ENCODE data around the gene SCRN2.
A peak's percentile ranks its signal among the peaks of the same experiment; 100 is the strongest.

The SCRN2 gene

GRCh38 chr17:47846716-47847340 lies 5.8 kb upstream of the SCRN2 start:
- DNase-seq (ENCODE audit: low read depth): no peak

- no peak for DNase-seq (ENCODE audit: low read depth)
These were observed 4.6 kb upstream of the SCRN2 start for GRCh38 chr17:47845716-47846075.

- no peak for DNase-seq (ENCODE audit: low read depth)
These were observed 4.0 kb upstream of the SCRN2 start for GRCh38 chr17:47844814-47845715.

GRCh38 chr17:47844227-47844626 lies 3.2 kb upstream of the SCRN2 start:
- DNase-seq (ENCODE audit: low read depth): no peak

- DNase-seq (ENCODE audit: low read depth): no peak
These were observed 2.3 kb upstream of the SCRN2 start for GRCh38 chr17:47843391-47843730.

GRCh38 chr17:47841488-47842291 lies 617 bp upstream of the SCRN2 start:
- no peak for DNase-seq (ENCODE audit: low read depth)

GRCh38 chr17:47840001-47840741 lies 902 bp downstream of the SCRN2 start:
- no peak for DNase-seq (ENCODE audit: low read depth)

GRCh38 chr17:47839071-47839470 lies 2.0 kb downstream of the SCRN2 start:
- no peak for DNase-seq (ENCODE audit: low read depth)

- DNase-seq (ENCODE audit: low read depth): no peak
These were observed 2.4 kb downstream of the SCRN2 start for GRCh38 chr17:47838636-47839035.

GRCh38 chr17:47837401-47838039 lies 3.6 kb downstream of the SCRN2 start:
- no peak for DNase-seq (ENCODE audit: low read depth)

GRCh38 chr17:47836601-47837000 lies 4.5 kb downstream of the SCRN2 start:
- no peak for DNase-seq (ENCODE audit: low read depth)

GRCh38 chr17:47834756-47835155 lies 6.3 kb downstream of the SCRN2 start:
- DNase-seq (ENCODE audit: low read depth): no peak

- no peak for DNase-seq (ENCODE audit: low read depth)
These were observed 9.1 kb downstream of the SCRN2 start for GRCh38 chr17:47831934-47832327.

- peak; percentile 91 for DNase-seq (ENCODE audit: low read depth)
These were observed 9.8 kb downstream of the SCRN2 start, which contains the start of the genes LRRC46 and MRPL10 for GRCh38 chr17:47831003-47831933. LRRC46 (plus strand) TSS chr17:47831670; CDS start chr17:47831990, 320 bp downstream. MRPL10 (minus strand) TSS chr17:47831541; CDS start chr17:47831511, 30 bp downstream.

- no peak for DNase-seq (ENCODE audit: low read depth)
These were observed 10.6 kb downstream of the SCRN2 start for GRCh38 chr17:47830396-47831002.

- no peak for DNase-seq (ENCODE audit: low read depth)
These were observed 11.2 kb downstream of the SCRN2 start for GRCh38 chr17:47829870-47830269.

GRCh38 chr17:47823519-47823918 lies 17.6 kb downstream of the SCRN2 start:
- DNase-seq (ENCODE audit: low read depth): no peak

GRCh38 chr17:47822785-47823184 lies 18.3 kb downstream of the SCRN2 start:
- DNase-seq (ENCODE audit: low read depth): no peak

GRCh38 chr17:47821424-47822391 lies 19.4 kb downstream of the SCRN2 start, which contains the start of gene OSBPL7:
OSBPL7 (minus strand) TSS chr17:47821794; CDS start chr17:47820278, 1,516 bp downstream.
- peak; percentile 67 for DNase-seq (ENCODE audit: low read depth)
